Measurements from ENCODE around the gene RRM1. TPM values are rescaled to one million over a fixed set of nuclear protein-coding genes. Genes with fewer than 3 reads are reported as not detected.

RRM1 gene
- total RNA-seq, 1 experiment from 2014 or later: 136 TPM

GRCh38 chr11:4083198-4083597, 11.4 kb upstream of the RRM1 start:
- Mint-ChIP-seq H3K9me3 (ENCODE audit: unreplicated experiment) (no peaks in the 10 kb centered on the region), H3K4me3 (ENCODE audit: unreplicated experiment) (no peak overlapping the region), H3K27me3 (ENCODE audit: insufficient read depth, unreplicated experiment) (no peaks in the 10 kb centered on the region), H3K36me3 (ENCODE audit: insufficient read depth, unreplicated experiment) (no peaks in the 10 kb centered on the region), H3K4me1 (ENCODE audit: low read depth, unreplicated experiment) (no peaks in the 10 kb centered on the region), H3K27ac (ENCODE audit: unreplicated experiment) (no peak overlapping the region)
- no peaks in the 10 kb centered on the region for H3K4me1 ChIP-seq
- no peak overlapping the region for H3K4me3 ChIP-seq (ENCODE audit: low read depth, low read length)
- 0 out of 2 replicates have a peak, but pooled peaks cover 1% of the 10 kb centered on the region for H3K36me3 ChIP-seq (ENCODE audit: control insufficient read depth, insufficient read depth, low read length)
- no peaks in the 10 kb centered on the region for H3K27me3 ChIP-seq (replicated peaks; ENCODE audit: control insufficient read depth, insufficient read depth, low read length)
- DNase-seq: no peak
- no peaks in the 10 kb centered on the region for H3K9me3 ChIP-seq
- no TSS peak for BruUV-seq (replicated peaks)
- TF ChIP-seq, protein P1, sequence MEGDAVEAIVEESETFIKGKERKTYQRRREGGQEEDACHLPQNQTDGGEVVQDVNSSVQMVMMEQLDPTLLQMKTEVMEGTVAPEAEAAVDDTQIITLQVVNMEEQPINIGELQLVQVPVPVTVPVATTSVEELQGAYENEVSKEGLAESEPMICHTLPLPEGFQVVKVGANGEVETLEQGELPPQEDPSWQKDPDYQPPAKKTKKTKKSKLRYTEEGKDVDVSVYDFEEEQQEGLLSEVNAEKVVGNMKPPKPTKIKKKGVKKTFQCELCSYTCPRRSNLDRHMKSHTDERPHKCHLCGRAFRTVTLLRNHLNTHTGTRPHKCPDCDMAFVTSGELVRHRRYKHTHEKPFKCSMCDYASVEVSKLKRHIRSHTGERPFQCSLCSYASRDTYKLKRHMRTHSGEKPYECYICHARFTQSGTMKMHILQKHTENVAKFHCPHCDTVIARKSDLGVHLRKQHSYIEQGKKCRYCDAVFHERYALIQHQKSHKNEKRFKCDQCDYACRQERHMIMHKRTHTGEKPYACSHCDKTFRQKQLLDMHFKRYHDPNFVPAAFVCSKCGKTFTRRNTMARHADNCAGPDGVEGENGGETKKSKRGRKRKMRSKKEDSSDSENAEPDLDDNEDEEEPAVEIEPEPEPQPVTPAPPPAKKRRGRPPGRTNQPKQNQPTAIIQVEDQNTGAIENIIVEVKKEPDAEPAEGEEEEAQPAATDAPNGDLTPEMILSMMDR (IDR thresholded peaks at IDR 0.05; ENCODE audit: insufficient read depth in 1 of 2, low read depth in 1 of 2, low read length in 1 of 2, severe bottlenecking in 1 of 2, unreplicated experiment in 1 of 2): no peak
- ChIA-PET POLR2A (no interaction called here), CTCF (no interaction called here)
- intact Hi-C loops (cut with micrococcal nuclease; ENCODE audit: unreplicated experiment): no loop called here

DNA sequence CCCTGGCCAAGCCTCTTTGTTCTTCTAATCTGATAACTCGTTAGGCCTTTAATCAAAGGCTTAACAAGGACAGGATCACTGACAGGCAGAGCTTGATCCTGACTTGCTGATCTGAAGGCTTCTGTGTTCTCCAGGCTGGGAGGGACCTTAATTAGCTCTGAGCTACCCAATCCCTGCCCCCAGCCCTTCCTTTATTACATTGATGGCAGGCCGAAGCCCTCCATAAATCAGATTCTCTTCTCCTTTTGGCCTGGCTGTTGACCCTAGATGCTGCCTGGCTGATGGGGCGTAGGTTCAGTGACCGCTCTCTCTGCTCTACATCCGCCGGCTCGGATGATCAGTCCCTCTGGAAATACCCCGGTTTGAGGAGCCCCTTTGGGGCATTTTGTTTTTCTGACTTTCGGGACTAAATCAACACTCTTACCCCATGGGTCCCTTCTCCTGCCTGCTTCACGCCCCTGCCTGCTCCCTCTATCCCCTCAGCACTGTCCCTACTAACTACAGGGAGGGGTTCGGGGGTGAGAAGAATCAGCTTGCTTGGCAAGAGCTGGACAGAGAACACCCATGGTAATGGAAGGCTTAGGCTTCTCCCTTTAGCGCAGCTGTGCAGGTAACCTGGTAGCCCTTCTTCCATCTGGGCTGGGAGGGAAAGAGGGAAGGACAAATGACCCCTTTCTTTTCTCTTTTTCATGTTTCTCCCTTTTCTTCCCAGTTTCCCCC, 10.0 kb upstream of the RRM1 start:
- no peaks in the 10 kb centered on the region for H3K27me3 ChIP-seq (replicated peaks; ENCODE audit: control insufficient read depth, insufficient read depth, low read length)
- TF ChIP-seq, protein P1 (IDR thresholded peaks at IDR 0.05; ENCODE audit: insufficient read depth in 1 of 2, low read depth in 1 of 2, low read length in 1 of 2, severe bottlenecking in 1 of 2, unreplicated experiment in 1 of 2): no peak
- H3K4me3 ChIP-seq (ENCODE audit: low read depth, low read length): no peak overlapping the region
- BruUV-seq (replicated peaks): no TSS peak
- Mint-ChIP-seq H3K9me3 (ENCODE audit: unreplicated experiment) (no peaks in the 10 kb centered on the region), H3K4me1 (ENCODE audit: low read depth, unreplicated experiment) (no peaks in the 10 kb centered on the region), H3K4me3 (ENCODE audit: unreplicated experiment) (no peak overlapping the region), H3K27ac (ENCODE audit: unreplicated experiment) (no peak overlapping the region), H3K27me3 (ENCODE audit: insufficient read depth, unreplicated experiment) (no peaks in the 10 kb centered on the region), H3K36me3 (ENCODE audit: insufficient read depth, unreplicated experiment) (no peaks in the 10 kb centered on the region)
- H3K4me1 ChIP-seq: no peaks in the 10 kb centered on the region
- CTCF ChIA-PET: no interaction called here
- intact Hi-C loops (cut with micrococcal nuclease; ENCODE audit: unreplicated experiment): no loop called here
- H3K36me3 ChIP-seq (ENCODE audit: control insufficient read depth, insufficient read depth, low read length): 0 out of 2 replicates have a peak, but pooled peaks cover 1% of the 10 kb centered on the region
- POLR2A ChIA-PET: no interaction called here
- DNase-seq: no peak
- no peaks in the 10 kb centered on the region for H3K9me3 ChIP-seq

- Mint-ChIP-seq H3K27me3 (ENCODE audit: insufficient read depth, unreplicated experiment) (no peaks in the 10 kb centered on the region), H3K4me3 (ENCODE audit: unreplicated experiment) (no peak overlapping the region), H3K27ac (ENCODE audit: unreplicated experiment) (no peak overlapping the region), H3K4me1 (ENCODE audit: low read depth, unreplicated experiment) (no peaks in the 10 kb centered on the region), H3K36me3 (ENCODE audit: insufficient read depth, unreplicated experiment) (no peaks in the 10 kb centered on the region), H3K9me3 (ENCODE audit: unreplicated experiment) (no peaks in the 10 kb centered on the region)
- Histone ChIP-seq H3K4me3 (ENCODE audit: low read depth, low read length) (no peak overlapping the region), H3K27me3 (replicated peaks; ENCODE audit: control insufficient read depth, insufficient read depth, low read length) (no peaks in the 10 kb centered on the region), H3K9me3 (no peaks in the 10 kb centered on the region), H3K4me1 (no peaks in the 10 kb centered on the region), H3K36me3 (ENCODE audit: control insufficient read depth, insufficient read depth, low read length) (0 out of 2 replicates have a peak, but pooled peaks cover 1% of the 10 kb centered on the region)
- TF ChIP-seq, protein P1 (IDR thresholded peaks at IDR 0.05; ENCODE audit: insufficient read depth in 1 of 2, low read depth in 1 of 2, low read length in 1 of 2, severe bottlenecking in 1 of 2, unreplicated experiment in 1 of 2): no peak
- BruUV-seq (replicated peaks): no TSS peak
- no peak for DNase-seq
- intact Hi-C loops (cut with micrococcal nuclease; ENCODE audit: unreplicated experiment): no loop called here
- CTCF ChIA-PET: no interaction called here
- POLR2A ChIA-PET: no interaction called here
Measured at GRCh38 chr11:4085575-4085974, 9.0 kb upstream of the RRM1 start.
